LNCaP clone FGC (cell line): ENCODE results near the gene PRDM11.

Experiments
- DNase-seq: peaks from one replicate; pipeline ENCODE4 v3.0.0-alpha.2; 2011; ENCODE audit warnings: low read depth
- H3K4me3 ChIP-seq: 2 replicates; pipeline ENCODE4 v1.5.1; 2011; ENCODE audit warnings: mild to moderate bottlenecking, low read depth, low read length, control low read depth
- CTCF ChIP-seq: IDR thresholded peaks from 2 replicates; pipeline ENCODE4 v1.5.1; 2012; ENCODE audit warnings: mild to moderate bottlenecking; ENCODE audit not compliant: control insufficient read depth, insufficient read depth; ENCODE audit errors: extremely low read depth

Gene PRDM11

GRCh38 chr11:45267052-45267451 is 120.6 kb downstream of the PRDM11 start:
- no peak overlapping the region for H3K4me3 ChIP-seq
- TF ChIP-seq CTCF, result no peak
- no peak for DNase-seq

DNA sequence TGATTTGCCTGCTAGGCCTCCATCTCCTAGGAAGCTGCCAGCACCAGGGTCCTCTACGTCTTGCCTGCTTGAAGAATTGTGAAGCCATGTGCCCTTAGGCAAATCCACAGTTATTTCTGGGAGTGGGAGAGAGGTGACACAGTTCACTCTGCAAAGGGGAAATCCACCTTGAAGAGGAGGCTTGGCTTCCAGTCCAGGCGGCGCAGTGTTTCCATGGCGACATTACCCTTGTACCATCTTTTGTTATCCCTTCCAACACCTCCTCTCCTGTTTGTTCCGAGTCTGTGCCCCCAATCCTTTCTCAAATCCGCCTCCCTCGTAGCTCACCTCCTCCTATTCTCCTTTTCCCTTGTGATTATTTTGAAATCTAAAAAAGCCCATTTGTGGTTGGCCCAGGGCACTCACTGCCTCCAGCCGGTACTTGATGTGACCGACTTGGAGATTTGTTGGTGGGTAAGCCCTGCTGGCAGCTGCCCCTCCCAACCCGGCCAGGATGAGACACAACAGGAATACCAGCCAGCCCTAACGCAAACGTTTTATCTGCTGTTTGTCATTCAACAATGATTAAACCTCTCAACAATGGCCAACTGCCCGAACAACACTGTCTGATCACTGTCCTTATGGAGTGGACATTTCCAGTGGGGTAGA is 121.3 kb downstream of the PRDM11 start:
- DNase-seq, result no peak
- no peak for TF ChIP-seq CTCF
- H3K4me3 ChIP-seq, result no peak overlapping the region

DNA sequence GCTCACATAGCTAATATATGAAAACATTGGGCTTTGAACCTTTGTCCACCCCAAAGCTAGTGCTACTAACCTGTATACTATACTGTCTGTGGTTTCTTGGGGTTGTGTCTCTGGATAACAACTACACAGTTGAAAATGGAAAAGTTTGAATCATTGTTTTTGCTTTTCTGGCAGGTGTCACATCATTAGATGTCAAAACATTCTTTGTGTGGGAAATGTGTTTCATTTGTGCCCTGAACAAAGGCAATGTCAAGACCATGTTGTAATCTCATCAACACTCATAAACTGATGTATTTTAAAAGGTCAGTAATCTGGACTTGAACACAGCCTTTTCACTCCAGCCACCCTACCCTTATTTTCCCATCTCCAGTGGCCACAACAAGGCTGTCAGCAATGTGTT is 123.2 kb downstream of the PRDM11 start:
- H3K4me3 ChIP-seq, result no peak overlapping the region
- DNase-seq, result no peak
- TF ChIP-seq CTCF, result no peak

GRCh38 chr11:45270946-45271716 is 124.7 kb downstream of the PRDM11 start:
- TF ChIP-seq CTCF, result no peak
- H3K4me3 ChIP-seq, result no peak overlapping the region
- no peak for DNase-seq

DNA sequence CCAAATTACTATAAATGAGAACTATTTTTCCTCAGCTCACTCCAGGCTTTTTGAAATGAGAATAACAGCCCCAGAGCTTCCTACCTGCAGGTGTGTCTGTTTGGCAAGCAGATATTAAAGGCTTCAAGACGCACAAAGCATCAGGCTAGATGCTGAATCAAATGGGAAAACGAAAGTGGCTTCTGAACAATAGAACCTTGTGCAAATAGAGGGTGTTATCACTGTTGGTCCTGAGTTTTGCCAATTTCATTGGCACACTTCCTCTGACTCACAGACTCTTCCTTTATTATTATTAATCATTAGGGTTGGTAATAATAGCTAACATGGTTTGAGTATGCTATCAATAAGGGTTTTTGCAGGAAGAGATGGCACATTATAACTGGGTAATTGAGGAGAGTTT is 126.3 kb downstream of the PRDM11 start:
- no peak overlapping the region for H3K4me3 ChIP-seq
- no peak for TF ChIP-seq CTCF
- DNase-seq, result no peak

DNA sequence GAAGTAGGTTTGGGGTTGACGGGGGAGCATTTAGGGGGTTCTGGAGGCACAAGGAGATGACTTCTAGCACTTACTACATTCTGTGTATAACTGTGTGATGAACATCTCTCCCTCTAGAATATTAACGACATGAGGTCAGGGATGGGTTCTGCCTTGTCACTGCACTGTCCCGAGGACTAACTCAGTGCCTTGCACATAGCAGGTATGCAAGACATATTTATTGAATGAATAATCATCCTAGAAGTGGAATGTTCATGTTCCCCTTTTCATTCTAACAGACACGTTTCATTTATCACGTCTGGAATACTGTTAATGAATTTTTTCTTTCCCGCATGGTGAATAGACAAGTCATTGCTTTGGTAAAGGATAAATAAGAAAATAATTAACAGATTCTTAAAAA is 127.1 kb downstream of the PRDM11 start:
- no peak overlapping the region for H3K4me3 ChIP-seq
- DNase-seq, result no peak
- TF ChIP-seq CTCF, result no peak
